Upper lobe of right lung (tissue), 1 donor: ENCODE measurements around the gene POGLUT3. TPM values are rescaled to one million over a fixed set of nuclear protein-coding genes. Genes with fewer than 3 reads are reported as not detected.
A peak's percentile ranks its signal among the peaks of the same experiment; 100 is the strongest.

Experiments used
- ATAC-seq: fragments of 200-7000 bp; cut with Tn5 transposase; one replicate; pipeline ENCODE4 v1.9.1; 2020; ENCODE audit warnings: mild to moderate bottlenecking, moderate library complexity
- DNase-seq: peaks from one replicate; pipeline ENCODE4 v3.0.0-alpha.2; 2020
- H3K27ac ChIP-seq: fragments of 200-600 bp; one replicate; pipeline ENCODE4 v1.8.0; 2022
- H3K27me3 ChIP-seq: fragments of 200-600 bp; one replicate; pipeline ENCODE4 v1.8.0; 2022; ENCODE audit warnings: mild to moderate bottlenecking
- H3K36me3 ChIP-seq: fragments of 200-600 bp; one replicate; pipeline ENCODE4 v1.8.0; 2022
- H3K4me1 ChIP-seq: fragments of 200-600 bp; one replicate; pipeline ENCODE4 v1.8.0; 2022
- H3K4me3 ChIP-seq: fragments of 200-600 bp; one replicate; pipeline ENCODE4 v1.8.0; 2022; ENCODE audit warnings: mild to moderate bottlenecking
- H3K9me3 ChIP-seq: fragments of 200-600 bp; one replicate; pipeline ENCODE4 v1.8.0; 2022
- intact Hi-C: fragments of 100-400 bp; cut with DNase I; formaldehyde crosslinking; loops from one replicate; pipeline ENCODE4 v1.11.0; 2022
- total RNA-seq: library from RNA; stranded (reverse); fragmentation: NEBNext Ultra II Directional; extraction: Animal tissue kit (Norgen Biotek cat#: 25700); gene quantifications from one replicate; pipeline ENCODE4 v1.2.1, GENCODE V29; 2021
- TF ChIP-seq, protein P1 (sequence below): fragments of 200-600 bp; IDR thresholded peaks from one replicate; pipeline ENCODE4 v1.8.0; 2022; ENCODE audit warnings: antibody characterized with exemption
- donor health status: DM: no; HTN: yes; CAD: no; lungs with severe emphysema.

POGLUT3 gene
- total RNA-seq, 1 donor from 2014 or later, result 23.3 TPM

DNA sequence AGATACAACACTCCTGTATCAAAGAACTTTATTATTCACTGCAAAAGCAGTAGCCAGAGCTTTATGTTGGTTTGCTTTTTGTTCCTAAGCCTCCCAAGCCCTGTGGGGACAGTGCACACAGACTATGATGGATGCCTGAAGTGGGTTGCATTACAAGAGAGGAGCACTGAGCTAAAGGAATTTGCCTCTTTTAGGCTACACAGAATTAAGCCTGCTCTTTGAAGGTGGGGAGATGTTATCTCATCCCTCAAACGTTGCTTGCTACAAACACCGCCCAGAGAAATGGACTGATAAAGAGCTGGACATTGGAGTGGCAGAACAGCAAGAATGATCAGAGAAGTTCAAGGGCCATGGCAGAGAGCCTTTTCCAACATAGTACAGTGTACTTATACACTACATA lies 2.5 kb upstream of the POGLUT3 start:
- Histone ChIP-seq H3K4me1 (no peaks in the 10 kb centered on the region), H3K27me3 (no peaks in the 10 kb centered on the region), H3K4me3 (no peak overlapping the region), H3K9me3 (no peaks in the 10 kb centered on the region), H3K27ac (no peak overlapping the region), H3K36me3 (no peaks in the 10 kb centered on the region)
- TF ChIP-seq, protein P1, sequence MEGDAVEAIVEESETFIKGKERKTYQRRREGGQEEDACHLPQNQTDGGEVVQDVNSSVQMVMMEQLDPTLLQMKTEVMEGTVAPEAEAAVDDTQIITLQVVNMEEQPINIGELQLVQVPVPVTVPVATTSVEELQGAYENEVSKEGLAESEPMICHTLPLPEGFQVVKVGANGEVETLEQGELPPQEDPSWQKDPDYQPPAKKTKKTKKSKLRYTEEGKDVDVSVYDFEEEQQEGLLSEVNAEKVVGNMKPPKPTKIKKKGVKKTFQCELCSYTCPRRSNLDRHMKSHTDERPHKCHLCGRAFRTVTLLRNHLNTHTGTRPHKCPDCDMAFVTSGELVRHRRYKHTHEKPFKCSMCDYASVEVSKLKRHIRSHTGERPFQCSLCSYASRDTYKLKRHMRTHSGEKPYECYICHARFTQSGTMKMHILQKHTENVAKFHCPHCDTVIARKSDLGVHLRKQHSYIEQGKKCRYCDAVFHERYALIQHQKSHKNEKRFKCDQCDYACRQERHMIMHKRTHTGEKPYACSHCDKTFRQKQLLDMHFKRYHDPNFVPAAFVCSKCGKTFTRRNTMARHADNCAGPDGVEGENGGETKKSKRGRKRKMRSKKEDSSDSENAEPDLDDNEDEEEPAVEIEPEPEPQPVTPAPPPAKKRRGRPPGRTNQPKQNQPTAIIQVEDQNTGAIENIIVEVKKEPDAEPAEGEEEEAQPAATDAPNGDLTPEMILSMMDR, result no peak
- intact Hi-C loops, result no loop called here
- ATAC-seq (no peak), DNase-seq (no peak)

DNA sequence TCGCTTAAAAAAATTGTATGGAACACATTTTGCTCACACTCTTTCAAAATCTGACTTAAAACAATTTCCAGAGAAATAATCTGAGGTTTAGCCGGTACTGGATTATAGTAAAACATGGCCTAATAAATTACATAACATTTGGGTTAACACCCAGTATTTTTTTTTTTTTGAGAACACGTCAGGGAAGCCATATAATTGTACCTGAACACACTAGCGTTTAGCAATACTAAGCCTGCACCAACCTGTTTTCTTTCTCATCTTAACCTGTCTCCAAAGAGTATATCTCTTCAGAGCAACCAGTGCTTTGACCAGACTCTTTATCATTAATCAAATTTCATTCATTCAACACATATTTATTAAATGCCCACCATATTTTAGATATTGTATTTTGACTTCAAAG lies 2.0 kb upstream of the POGLUT3 start:
- H3K27me3 ChIP-seq, result no peaks in the 10 kb centered on the region
- TF ChIP-seq, protein P1, result no peak
- DNase-seq (no peak), ATAC-seq (no peak)
- H3K9me3 ChIP-seq, result no peaks in the 10 kb centered on the region
- H3K4me3 ChIP-seq, result no peak overlapping the region
- H3K27ac ChIP-seq, result no peak overlapping the region
- H3K36me3 ChIP-seq, result no peaks in the 10 kb centered on the region
- no peaks in the 10 kb centered on the region for H3K4me1 ChIP-seq
- intact Hi-C loops, result no loop called here

DNA sequence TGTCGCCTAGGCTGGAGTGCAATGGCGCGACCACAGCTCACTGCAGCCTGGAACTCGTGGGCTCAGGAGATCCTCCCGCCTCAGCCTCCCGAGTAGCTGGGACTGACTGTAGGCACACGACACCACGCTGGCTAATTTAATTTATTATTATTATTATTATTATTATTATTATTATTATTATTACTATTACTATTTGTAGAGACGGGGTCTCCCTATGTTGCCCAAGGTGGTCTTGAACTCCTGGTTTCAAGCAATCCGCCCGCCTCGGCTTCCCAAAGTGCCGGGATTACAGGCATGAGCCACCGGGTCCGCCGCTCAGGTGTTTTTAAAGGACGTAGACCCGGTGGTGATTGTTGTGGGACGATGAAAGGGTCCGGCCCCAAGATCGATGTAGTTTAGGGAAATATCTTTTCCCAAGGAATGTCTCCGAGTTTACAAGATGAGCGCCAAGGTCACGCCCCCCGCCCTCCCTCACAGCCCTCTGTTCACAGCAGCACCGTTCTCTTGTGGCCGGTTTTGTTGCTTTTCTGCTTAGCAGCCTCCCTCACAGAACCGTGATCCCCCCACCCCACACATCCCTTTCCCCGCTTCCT lies 728 bp upstream of the POGLUT3 start:
- TF ChIP-seq, protein P1, result no peak
- no peak for ATAC-seq
- peak overlapping the region; percentile 73 for H3K4me3 ChIP-seq

DNA sequence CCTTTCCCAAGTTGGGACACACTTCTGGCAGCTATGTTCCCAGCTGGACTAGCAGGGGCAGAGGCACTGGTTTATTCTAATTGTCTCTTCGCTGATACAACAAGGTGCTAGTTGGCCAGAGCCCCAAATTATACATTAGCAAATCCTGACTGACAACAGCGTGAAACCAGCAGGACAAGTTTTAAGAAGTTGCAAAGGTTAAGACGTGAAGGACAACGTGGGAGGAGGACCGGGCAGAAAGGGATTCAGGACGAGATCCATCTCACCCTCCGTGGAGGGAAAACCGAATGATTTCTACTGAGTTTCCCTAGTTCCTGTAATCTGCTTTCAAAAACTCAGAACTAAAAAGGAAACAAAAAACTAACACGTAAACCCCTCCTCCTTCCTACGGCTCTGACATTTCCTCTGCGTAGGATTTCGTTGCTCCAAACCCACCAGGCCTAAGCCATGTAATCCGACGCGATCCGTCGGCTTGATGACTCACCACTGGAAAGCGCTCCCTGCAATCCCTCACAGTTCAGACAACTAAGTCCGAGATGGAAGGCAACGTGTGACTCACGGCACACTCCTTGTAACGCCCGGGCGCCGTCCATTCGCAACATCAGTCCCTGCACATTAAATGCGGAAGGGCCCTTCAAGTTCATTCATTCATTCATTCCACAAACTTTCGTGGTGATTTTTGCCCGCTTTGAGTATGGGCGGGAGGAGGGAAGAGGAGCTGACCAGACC lies 703 bp downstream of the POGLUT3 start:
- peak; percentile 91 for DNase-seq
- no peaks in the 10 kb centered on the region for H3K27me3 ChIP-seq
- H3K36me3 ChIP-seq, result no peaks in the 10 kb centered on the region
- peak overlapping the region; percentile 93 for H3K27ac ChIP-seq
- peak; percentile 95 for ATAC-seq
- no peaks in the 10 kb centered on the region for H3K9me3 ChIP-seq
- intact Hi-C loops, result no loop called here
- TF ChIP-seq, protein P1, result no peak
- H3K4me1 ChIP-seq, result no peaks in the 10 kb centered on the region
- peak overlapping the region; percentile 73 for H3K4me3 ChIP-seq

More for the DNA sequence above, 728 bp upstream of the POGLUT3 start:
- no peaks in the 10 kb centered on the region for H3K4me1 ChIP-seq
- H3K27ac ChIP-seq, result peak overlapping the region; percentile 93
- no peak for DNase-seq
- H3K9me3 ChIP-seq, result no peaks in the 10 kb centered on the region
- no peaks in the 10 kb centered on the region for H3K36me3 ChIP-seq
- intact Hi-C loops, result no loop called here
- H3K27me3 ChIP-seq, result no peaks in the 10 kb centered on the region

DNA sequence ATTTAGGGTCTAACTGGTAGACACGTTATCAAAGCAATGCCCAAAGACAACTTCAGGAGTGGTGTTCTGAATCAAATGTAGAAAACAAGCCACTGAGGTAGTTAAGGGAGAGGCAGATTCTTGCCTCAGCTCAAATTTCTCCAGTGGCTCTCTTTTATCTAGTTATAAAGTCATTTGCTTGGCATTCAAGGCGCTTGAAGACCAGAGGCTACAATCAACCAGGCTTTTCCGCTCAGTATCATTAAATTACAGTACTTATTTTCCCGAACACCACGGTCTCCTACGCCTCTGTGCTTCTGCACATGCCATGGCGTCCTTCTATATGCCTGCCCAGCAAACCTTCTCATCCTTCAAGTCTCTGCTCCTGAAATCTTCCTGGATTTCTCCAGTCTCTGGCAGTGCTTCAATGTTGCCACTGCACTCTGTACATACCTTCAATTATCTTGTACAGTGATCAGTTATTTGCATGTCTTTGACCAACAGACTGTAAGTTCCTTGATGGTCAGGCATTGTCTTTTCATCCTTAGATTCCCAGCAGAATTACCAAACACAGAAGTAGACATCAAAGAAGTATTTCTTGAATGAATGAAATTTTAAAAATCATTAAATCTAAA lies 1.4 kb downstream of the POGLUT3 start:
- TF ChIP-seq, protein P1, result no peak
- Histone ChIP-seq H3K27ac (peak overlapping the region; percentile 93), H3K9me3 (no peaks in the 10 kb centered on the region), H3K4me3 (peak overlapping the region; percentile 73), H3K36me3 (no peaks in the 10 kb centered on the region), H3K4me1 (no peaks in the 10 kb centered on the region), H3K27me3 (no peaks in the 10 kb centered on the region)
- intact Hi-C loops, result no loop called here
- ATAC-seq (no peak), DNase-seq (no peak)
